GM23338 (cell line): Measurements from ENCODE around the gene TSHZ2. TPM values are rescaled to one million over a fixed set of nuclear protein-coding genes. Genes with fewer than 3 reads are reported as not detected.

ENCODE experiments used
- ATAC-seq: fragments of 200-7000 bp; cut with Tn5 transposase; 3 replicates; pipeline ENCODE4 v1.9.1; 2020
- DNase-seq: peaks from one replicate; pipeline ENCODE4 v3.0.0-alpha.2; 2015; ENCODE audit warnings: low spot score
- H2AFZ ChIP-seq: fragments of 200-600 bp; sonication (generic); 2 replicates; pipeline ENCODE4 v1.8.0; 2016; ENCODE audit warnings: antibody characterized with exemption, mild to moderate bottlenecking, moderate library complexity
- H3F3A ChIP-seq: fragments of 200-600 bp; sonication (generic); replicated peaks from 2 replicates; pipeline ENCODE4 v1.8.0; 2017; ENCODE audit warnings: antibody characterized with exemption, mixed run types, low read depth
- H3K27ac ChIP-seq: fragments of 200-600 bp; sonication (generic); 2 replicates; pipeline ENCODE4 v1.6.1; 2016; ENCODE audit warnings: low read depth
- H3K27me3 ChIP-seq: fragments of 200-600 bp; sonication (generic); 2 replicates; pipeline ENCODE4 v1.8.0; 2016; ENCODE audit warnings: mild to moderate bottlenecking, mixed run types, moderate library complexity; ENCODE audit not compliant: insufficient read depth
- H3K36me3 ChIP-seq: fragments of 200-600 bp; sonication (generic); 2 replicates; pipeline ENCODE4 v1.8.0; 2016; ENCODE audit warnings: mild to moderate bottlenecking; ENCODE audit not compliant: insufficient read depth
- H3K4me1 ChIP-seq: fragments of 200-600 bp; sonication (generic); 2 replicates; pipeline ENCODE4 v1.8.0; 2016; ENCODE audit warnings: mild to moderate bottlenecking, moderate library complexity; ENCODE audit not compliant: insufficient read depth
- H3K4me2 ChIP-seq: fragments of 200-600 bp; sonication (generic); 2 replicates; pipeline ENCODE4 v1.7.1; 2017; ENCODE audit warnings: mixed run types
- H3K4me3 ChIP-seq: fragments of 200-600 bp; sonication (generic); 2 replicates; pipeline ENCODE4 v1.6.1; 2016; ENCODE audit warnings: mixed run types
- H3K79me2 ChIP-seq: fragments of 200-600 bp; sonication (generic); replicated peaks from 2 replicates; pipeline ENCODE4 v1.8.0; 2017; ENCODE audit warnings: mild to moderate bottlenecking; ENCODE audit not compliant: insufficient read depth
- H3K9me2 ChIP-seq: fragments of 200-600 bp; sonication (generic); 2 replicates; pipeline ENCODE4 v1.8.0; 2017; ENCODE audit not compliant: insufficient read depth
- H4K20me1 ChIP-seq: fragments of 200-600 bp; sonication (generic); replicated peaks from 2 replicates; pipeline ENCODE4 v1.8.0; 2017; ENCODE audit warnings: mild to moderate bottlenecking; ENCODE audit not compliant: insufficient read depth
- H3K27ac Mint-ChIP-seq: 2 replicates; pipeline ENCODE4 v1.8.0; 2020; ENCODE audit warnings: inconsistent platforms, mild to moderate bottlenecking, moderate library complexity, mixed read lengths
- H3K27me3 Mint-ChIP-seq: 3 replicates; pipeline ENCODE4 v1.8.0; 2022; ENCODE audit warnings: low read depth, mild to moderate bottlenecking, moderate library complexity, mixed read lengths, inconsistent platforms; ENCODE audit not compliant: insufficient read depth, poor library complexity
- H3K36me3 Mint-ChIP-seq: 3 replicates; pipeline ENCODE4 v1.8.0; 2021; ENCODE audit warnings: low read depth, mild to moderate bottlenecking, inconsistent platforms, moderate library complexity, mixed read lengths
- H3K4me1 Mint-ChIP-seq: 3 replicates; pipeline ENCODE4 v1.8.0; 2020; ENCODE audit warnings: mild to moderate bottlenecking, inconsistent platforms, mixed read lengths
- H3K4me3 Mint-ChIP-seq: 3 replicates; pipeline ENCODE4 v1.8.0; 2021; ENCODE audit warnings: moderate library complexity, mild to moderate bottlenecking, inconsistent platforms, mixed read lengths
- H3K9me3 Mint-ChIP-seq: 3 replicates; pipeline ENCODE4 v1.8.0; 2020; ENCODE audit warnings: moderate library complexity, mild to moderate bottlenecking, inconsistent platforms, mixed read lengths
- CREB1 ChIP-seq: fragments of 250-450 bp; sonication (Bioruptor Pico); IDR thresholded peaks from 2 replicates; pipeline ENCODE4 v1.5.0; 2020; ENCODE audit warnings: low read depth, mild to moderate bottlenecking, moderate library complexity
- CTCF ChIP-seq, 2 experiments: fragments of 200-600 bp in 1 of 2; sonication (generic) in 1 of 2; conservative IDR thresholded peaks; 2 replicates each; pipeline versions ENCODE4 v1.5.1 to v1.6.1; 2016 to 2017; ENCODE audit warnings: antibody characterized with exemption in 2 of 2, low read depth in 2 of 2, mild to moderate bottlenecking in 2 of 2, moderate library complexity in 1 of 2
- ETS1 ChIP-seq: IDR thresholded peaks from 2 replicates; pipeline ENCODE4 v1.6.1; 2016; ENCODE audit warnings: antibody characterized with exemption
- EZH2 ChIP-seq: fragments of 200-600 bp; sonication (generic); IDR thresholded peaks from one replicate; pipeline ENCODE4 v1.8.0; 2017; ENCODE audit warnings: antibody characterized with exemption, mild to moderate bottlenecking, low read depth; ENCODE audit not compliant: unreplicated experiment
- EZH2phosphoT487 ChIP-seq: fragments of 200-600 bp; sonication (generic); IDR thresholded peaks from one replicate; pipeline ENCODE4 v1.8.1; 2018; ENCODE audit warnings: antibody characterized with exemption; ENCODE audit not compliant: unreplicated experiment
- JUNB ChIP-seq: IDR thresholded peaks from one replicate; pipeline ENCODE4 v1.6.1; 2016; ENCODE audit warnings: antibody characterized with exemption; ENCODE audit not compliant: unreplicated experiment
- NANOG ChIP-seq: IDR thresholded peaks from 2 replicates; pipeline ENCODE4 v1.6.1; 2016; ENCODE audit warnings: antibody characterized with exemption, borderline replicate concordance
- POLR2AphosphoS5 ChIP-seq: IDR thresholded peaks from 2 replicates; pipeline ENCODE4 v1.6.1; 2016; ENCODE audit warnings: antibody characterized with exemption, low read depth
- REST ChIP-seq: IDR thresholded peaks from one replicate; pipeline ENCODE4 v1.6.1; 2018; ENCODE audit warnings: antibody characterized with exemption; ENCODE audit not compliant: unreplicated experiment
- STAT1 ChIP-seq: IDR thresholded peaks from one replicate; pipeline ENCODE4 v1.6.1; 2016; ENCODE audit warnings: antibody characterized with exemption; ENCODE audit not compliant: unreplicated experiment
- ZNF114 ChIP-seq: fragments of 250-450 bp; sonication (Bioruptor Pico); IDR thresholded peaks from 2 replicates; pipeline ENCODE4 v1.5.0; 2020; ENCODE audit warnings: mild to moderate bottlenecking, moderate library complexity
- ZNF331 ChIP-seq: fragments of 250-450 bp; sonication (Bioruptor Pico); IDR thresholded peaks from 2 replicates; pipeline ENCODE4 v1.5.0; 2020; ENCODE audit warnings: low read depth, mild to moderate bottlenecking, moderate library complexity
- ZNF462 ChIP-seq: fragments of 250-450 bp; sonication (Bioruptor Pico); IDR thresholded peaks from 2 replicates; pipeline ENCODE4 v1.5.0; 2020; ENCODE audit warnings: mild to moderate bottlenecking, moderate library complexity
- polyA plus RNA-seq: library from polyadenylated mRNA; unstranded; fragments of >200 nt; fragmentation: Nextera tagmentation; extraction: Ambion mirVana; gene quantifications from 2 replicates; pipeline ENCODE4 v1.2.1, GENCODE V29; 2016
- total RNA-seq: library from RNA; depleted of rRNA; stranded (reverse); fragments of >200 nt; shearing (Covaris generic); gene quantifications from 2 replicates; pipeline ENCODE4 v1.2.3, GENCODE V29; 2014

The TSHZ2 gene
- total and polyA plus RNA-seq, 2 experiments from 2014 or later, result 0.49 to 1.3 TPM

GRCh38 chr20:52945268-52945667, 26.9 kb upstream of the TSHZ2 start:
- peaks cover 22% of the 10 kb centered on the region for H3K9me2 ChIP-seq
- H3K27ac ChIP-seq, result no peak overlapping the region
- no peak overlapping the region for H2AFZ ChIP-seq
- Mint-ChIP-seq H3K27ac (no peak overlapping the region), H3K27me3 (no peaks in the 10 kb centered on the region), H3K9me3 (no peaks in the 10 kb centered on the region), H3K4me3 (no peak overlapping the region), H3K36me3 (no peaks in the 10 kb centered on the region), H3K4me1 (no peaks in the 10 kb centered on the region)
- H3K4me1 ChIP-seq, result no peaks in the 10 kb centered on the region
- no peaks in the 10 kb centered on the region for H4K20me1 ChIP-seq
- DNase-seq (no peak), ATAC-seq (no peak)
- TF ChIP-seq ZNF331 (CRISPR knock-in tag), result no peak
- TF ChIP-seq REST, result no peak
- no peak for TF ChIP-seq ETS1
- TF ChIP-seq ZNF114 (CRISPR knock-in tag), result no peak
- TF ChIP-seq JUNB, result no peak
- TF ChIP-seq STAT1, result no peak
- no peak for TF ChIP-seq NANOG
- TF ChIP-seq EZH2phosphoT487, result no peak
- no peak for TF ChIP-seq POLR2AphosphoS5
- no peak for TF ChIP-seq ZNF462 (CRISPR knock-in tag)
- no peak for TF ChIP-seq CTCF (conservative IDR thresholded peaks at IDR 0.05; ENCODE audit: low read depth in 2 of 2)
- TF ChIP-seq EZH2, result no peak
- no peak for TF ChIP-seq CREB1 (CRISPR knock-in tag)
- H3F3A ChIP-seq, result no peaks in the 10 kb centered on the region
- no peak overlapping the region for H3K4me3 ChIP-seq
- no peaks in the 10 kb centered on the region for H3K27me3 ChIP-seq
- no peaks in the 10 kb centered on the region for H3K79me2 ChIP-seq
- H3K36me3 ChIP-seq, result no peaks in the 10 kb centered on the region
- H3K4me2 ChIP-seq, result no peak overlapping the region
